ENCODE measurements around the gene PPFIA2.

PPFIA2 gene

DNA sequence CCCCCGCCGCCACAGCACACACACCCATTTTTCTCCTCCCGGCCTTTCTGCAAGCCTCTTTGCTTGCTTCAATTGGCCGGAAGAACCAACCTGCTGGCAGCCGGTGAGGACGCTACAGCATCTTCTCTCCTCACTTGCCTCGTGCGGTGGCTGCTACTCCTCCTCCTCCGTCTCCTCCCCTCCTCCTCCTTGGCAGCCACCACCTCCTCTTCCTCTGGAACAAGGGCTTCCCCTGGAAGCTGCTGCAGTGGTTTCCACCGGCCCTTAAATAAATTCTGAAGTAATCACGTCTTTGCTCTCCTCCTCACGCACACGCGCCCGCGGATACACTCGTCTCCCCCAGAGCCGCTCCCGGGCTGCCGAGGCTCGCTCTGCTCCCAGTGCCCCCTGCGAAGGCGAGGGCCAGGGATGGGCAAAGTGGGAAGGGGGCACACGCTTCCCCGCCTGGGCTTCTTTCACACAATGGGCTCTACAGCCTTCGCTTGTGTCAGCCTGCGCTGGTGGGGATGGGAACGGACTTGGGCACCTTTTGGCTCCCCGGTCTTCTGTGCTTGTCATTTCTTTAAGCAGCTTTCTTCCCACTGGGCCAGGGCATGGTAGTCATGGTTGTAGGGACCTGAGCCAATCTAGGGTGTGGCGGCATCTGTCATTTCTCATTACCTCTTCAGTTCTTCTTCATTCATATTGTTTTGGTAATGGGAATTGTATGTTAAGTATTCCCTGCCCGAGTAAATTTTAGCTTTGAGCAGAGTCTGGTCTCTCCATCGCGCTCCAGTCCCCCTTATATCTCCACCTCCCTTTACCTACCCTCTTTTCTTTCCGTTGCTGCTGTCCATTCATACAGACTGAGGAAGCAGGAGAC lies at the start of gene PPFIA2:
Gene PPFIA2, minus strand, starts transcription at position 161 of the 862 bp plus-strand sequence.
- no peak for DNase-seq (ENCODE audit: low read depth)

DNA sequence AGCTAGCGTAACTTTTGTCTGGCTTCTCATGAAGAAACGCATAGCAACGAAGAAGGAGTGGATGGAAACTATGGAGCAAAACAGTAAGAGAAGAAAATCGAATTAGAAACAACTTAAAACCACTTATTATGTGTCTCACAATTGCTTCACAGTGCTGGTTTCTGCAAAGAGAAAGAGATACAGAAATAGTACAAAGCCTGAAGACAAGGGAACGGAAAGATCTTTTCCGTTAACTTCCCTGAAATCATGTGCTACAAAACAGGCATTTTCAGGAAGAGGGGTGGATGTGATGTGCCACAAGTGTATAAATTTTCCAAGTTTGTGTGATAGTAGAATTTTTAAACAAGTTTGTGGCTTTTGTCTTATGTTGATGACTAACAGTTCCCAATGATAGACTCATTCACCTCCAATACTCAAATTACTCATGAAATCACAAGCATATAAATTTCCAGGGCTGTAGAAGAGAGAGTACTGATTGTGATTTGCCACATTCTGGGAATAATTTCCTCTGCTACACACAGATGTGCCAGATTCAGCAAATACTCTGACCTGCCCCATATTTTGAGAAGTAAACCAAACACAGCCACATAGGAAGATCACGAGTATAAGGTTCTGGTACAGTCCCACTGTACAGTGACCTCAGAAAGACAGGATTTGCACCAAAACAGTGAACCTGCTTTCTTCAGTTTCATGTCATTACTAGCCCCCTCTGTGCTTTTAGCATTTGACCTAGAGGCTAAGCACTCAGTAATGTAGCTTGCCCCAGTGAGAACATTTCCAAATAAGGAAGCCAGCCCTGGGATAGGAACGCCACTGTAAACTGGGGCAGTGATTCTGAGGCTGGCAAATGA lies 41.4 kb upstream of the PPFIA2 start:
- DNase-seq (ENCODE audit: low read depth): no peak

DNA sequence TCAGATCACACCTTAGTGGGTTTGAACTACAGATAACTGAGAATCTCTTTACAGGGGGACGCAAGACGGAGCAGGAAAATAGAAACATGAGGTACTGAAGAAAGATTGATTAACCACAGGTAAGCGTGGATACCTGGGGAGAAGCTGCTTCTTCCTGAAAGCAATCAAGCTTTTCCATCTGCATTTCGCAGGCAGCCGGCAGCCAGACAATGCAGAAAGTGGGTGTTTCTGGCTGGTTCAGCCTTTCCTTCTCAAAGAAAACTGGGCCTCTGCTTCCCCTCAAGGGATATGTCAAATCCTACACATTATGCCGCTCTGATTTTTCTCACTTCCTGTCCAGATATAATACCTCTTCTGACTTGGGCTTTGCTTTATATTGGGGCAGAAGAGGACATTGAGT lies 39.1 kb upstream of the PPFIA2 start:
- no peak for DNase-seq (ENCODE audit: low read depth)

DNA sequence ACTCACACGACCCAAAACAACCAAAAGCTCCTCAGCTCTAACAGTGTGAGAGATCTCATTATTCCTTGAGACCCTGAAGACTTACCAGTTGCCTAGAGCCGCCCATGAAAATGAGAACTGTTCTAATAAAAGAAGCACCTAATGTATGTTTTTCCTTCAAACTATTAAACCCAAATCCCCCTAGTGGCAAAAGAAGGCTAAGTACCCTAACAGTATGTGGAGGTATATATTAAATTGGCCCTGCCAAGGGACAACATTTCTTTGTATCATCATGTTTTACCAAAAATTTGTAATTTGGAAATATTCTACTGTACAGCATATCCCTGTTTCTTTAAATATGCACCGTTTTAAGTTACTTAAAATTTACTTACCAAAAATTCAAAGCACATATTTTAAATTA lies 38.0 kb upstream of the PPFIA2 start:
- no peak for DNase-seq (ENCODE audit: low read depth)

DNA sequence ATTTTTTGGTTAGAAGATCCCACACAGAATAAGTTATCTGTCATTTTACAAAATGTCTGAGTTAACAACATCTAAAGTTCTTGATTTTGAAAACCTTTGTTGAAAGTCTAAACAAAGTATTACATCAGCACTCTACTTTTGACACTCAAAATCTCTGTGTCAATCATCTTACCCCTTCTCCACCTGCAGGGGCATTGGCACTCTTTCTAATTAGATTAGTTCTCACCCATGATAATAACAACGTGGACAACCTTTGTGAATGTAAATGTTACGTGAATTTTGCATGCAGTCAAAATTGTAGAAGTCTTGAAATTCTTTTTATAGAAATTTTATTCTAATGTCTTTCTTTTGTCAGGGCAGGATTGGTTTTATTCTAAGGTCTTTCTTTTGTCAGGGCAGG lies 33.5 kb upstream of the PPFIA2 start:
- DNase-seq (ENCODE audit: low read depth): no peak

DNA sequence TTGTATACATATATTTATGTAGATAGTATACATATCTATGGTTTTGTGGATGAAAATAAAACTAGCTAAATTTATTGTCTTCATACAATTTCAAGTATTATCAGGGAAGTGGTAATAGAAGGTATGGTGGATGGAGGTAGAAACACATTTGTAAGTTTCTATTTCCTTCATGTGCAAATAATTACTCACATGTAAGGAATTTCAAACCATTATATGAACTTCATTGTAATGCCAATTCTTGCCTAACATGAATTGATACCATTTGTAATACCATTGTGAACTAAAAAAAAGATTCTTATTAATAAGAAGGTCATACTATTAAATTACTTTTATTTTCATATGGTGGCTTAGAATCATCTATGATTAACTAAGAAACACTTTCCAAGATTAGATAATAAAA lies 20.1 kb upstream of the PPFIA2 start:
- DNase-seq (ENCODE audit: low read depth): no peak

DNA sequence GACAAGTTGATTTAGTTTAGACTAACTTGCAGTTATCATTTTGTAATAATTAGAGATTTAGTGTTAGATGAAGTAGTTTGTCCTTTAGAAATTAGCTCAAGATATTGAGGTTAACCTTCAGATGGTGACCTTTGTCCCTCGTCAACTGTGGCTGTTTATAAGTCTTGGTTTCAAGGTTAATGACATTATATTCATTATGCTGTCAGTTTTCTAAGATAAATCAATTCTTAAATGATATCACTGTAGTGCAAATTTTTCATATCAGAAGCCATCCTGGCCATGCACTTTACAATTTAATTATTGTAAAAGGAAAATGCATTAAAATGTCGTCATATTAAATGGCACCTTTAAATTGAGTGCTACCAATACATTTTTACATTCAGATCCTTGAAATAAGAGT lies 19.6 kb upstream of the PPFIA2 start:
- DNase-seq (ENCODE audit: low read depth): no peak

DNA sequence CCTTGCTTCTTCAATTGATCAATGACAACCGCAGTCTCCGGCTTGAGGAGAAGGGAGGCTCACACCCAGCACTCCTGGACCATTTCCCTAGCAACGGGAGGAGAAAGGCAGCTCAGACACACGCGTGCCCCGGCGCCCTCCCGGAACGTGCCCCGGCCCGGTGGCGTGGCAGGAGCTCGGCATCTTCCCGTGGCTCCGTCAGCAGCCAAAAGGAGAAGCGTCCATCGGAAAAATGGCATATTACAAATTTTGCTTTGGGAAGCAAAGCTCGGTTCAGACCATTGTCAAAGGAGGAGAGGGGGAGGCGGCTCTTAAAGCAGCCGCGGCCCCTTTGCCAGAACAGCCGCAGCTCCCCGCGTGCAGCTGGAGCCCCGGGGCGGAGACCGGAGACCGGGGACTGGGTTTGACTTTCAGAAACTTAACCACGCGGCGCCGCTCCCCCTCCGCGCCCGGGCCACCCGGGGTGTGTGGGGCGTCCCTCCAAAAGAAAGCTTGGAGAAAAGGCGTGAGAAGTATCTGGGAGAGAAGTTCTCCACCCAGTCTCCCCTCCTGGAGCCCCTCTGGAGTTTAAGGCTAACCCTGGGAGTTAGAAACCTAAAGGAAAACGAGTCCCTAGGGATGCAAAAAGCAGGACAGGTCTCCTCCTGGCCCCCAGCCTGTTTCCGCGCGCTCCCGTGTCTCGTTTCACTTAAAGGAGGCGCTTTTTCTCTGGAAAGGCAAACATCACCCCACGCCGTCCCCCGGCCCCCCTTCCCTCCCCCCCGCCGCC lies 545 bp downstream of the PPFIA2 start:
- no peak for DNase-seq (ENCODE audit: low read depth)

DNA sequence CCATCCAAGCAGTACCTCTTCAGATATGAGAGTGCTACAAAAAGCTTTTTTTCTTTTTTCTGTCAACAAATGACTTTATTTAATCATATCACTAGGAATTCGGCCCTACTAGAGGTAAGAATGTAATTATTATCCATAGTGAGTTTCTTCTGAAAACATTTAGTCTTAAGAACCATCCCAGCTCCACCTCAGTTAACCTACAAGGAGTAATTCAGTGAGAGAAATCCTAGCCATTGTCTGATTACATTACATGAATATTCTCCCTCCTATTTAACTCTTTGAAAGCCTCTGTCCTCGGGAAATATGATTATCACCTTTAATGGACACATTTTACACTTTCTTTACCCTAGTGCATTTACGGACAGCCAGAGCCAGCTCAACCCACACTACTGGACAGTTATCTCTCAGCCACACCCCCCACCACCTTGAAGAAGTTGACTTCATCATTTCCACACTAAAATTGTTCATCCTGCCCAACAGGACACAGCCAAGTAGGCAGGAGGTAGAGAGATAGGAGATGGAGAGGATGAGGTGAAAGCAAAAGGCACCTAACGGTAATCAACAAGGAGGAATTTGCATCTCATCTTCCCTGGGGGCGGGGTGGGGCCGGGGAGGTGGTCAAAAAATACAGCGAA lies 1.3 kb downstream of the PPFIA2 start:
- no peak for DNase-seq (ENCODE audit: low read depth)

DNA sequence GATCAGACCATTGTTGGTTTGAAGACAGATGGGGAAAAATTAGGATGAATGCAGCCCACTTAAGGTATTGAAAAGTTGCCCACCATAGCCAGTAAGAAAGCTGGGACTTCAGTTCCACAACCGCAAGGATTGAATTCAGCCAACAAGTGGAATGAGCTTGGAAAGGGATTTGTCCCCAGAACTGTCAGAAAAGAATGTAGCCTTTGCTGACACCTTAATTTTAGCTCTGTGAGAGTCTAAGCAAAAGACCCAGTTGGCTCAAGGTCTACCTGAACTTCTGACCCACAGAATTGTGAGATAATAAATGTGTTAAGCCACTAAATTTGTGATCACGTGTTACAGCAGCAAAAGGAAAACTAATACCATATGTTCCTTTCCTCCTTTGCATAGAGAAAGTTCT lies 29.4 kb downstream of the PPFIA2 start:
- no peak for DNase-seq (ENCODE audit: low read depth)

DNA sequence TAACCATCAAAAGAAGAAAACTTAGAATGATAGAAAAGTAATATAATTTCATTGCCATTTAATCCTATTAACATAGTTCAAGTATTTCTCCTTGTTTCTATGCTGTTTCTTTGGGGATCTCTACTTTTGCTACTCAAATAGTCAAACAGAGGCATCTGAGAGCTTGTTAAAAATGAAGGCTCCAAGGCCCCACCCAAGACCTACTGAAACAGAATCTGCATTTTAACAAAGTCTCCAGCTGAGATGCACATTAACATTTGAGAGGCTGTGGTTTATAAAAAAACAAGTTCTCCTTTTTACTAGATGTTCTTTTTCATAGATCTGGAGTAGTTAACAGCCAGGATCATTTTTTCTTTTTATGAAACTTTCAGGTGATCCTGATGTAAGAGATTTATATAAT lies 31.8 kb downstream of the PPFIA2 start:
- no peak for DNase-seq (ENCODE audit: low read depth)

DNA sequence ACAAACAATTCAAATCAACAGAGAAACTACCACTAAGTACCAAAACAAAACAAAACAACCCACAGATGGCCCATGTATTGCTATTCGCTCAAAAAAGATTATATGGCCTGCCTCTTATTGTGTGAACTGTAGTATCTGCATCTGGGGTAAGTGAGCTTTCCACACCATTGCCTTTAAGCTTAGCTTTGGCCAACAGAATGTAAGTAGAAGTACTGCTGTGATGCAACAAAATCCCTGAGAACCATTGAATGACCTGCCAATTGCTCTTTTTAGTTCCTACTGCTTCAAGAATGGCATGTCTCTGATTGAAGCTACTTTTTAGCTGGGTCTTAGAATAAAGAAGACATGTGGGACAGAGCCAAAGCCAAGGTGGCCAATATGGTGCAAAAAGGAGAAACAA lies 32.5 kb downstream of the PPFIA2 start:
- DNase-seq (ENCODE audit: low read depth): no peak

DNA sequence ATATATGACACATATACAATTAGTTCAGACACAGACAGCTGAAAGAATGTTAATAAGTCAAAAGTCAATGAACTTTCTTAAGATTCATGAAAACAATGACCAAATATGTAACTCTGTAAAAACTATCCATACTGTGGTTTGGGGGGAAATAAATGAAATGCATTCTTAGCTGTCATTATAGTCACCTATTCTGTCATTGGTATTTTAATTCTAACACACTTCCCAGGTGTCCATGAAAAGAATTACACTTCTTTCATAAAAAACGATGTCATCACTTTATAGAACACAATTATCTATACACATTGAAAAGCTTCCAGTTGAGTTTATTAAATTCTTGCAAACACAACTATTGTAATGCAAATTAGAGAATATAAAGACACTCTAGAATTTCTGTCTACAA lies 35.8 kb downstream of the PPFIA2 start:
- DNase-seq (ENCODE audit: low read depth): no peak

DNA sequence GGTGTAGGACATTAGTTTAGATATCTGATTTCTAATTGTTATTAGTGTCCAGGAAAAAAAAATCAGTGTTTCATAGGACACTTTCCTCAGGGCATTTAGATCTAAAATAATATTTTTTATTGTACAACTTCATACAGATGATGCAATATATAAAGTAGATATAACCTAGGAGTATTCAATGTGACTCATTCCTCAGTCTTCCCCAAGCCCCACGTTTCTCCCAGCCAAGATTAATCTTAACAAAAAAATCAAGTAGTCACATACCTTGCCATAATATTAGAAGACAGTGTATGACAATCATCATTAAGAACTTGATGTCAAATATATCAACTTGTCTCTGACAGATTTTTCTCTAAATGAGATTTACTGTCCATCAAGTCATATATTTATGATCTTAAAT lies 37.1 kb downstream of the PPFIA2 start:
- no peak for DNase-seq (ENCODE audit: low read depth)

DNA sequence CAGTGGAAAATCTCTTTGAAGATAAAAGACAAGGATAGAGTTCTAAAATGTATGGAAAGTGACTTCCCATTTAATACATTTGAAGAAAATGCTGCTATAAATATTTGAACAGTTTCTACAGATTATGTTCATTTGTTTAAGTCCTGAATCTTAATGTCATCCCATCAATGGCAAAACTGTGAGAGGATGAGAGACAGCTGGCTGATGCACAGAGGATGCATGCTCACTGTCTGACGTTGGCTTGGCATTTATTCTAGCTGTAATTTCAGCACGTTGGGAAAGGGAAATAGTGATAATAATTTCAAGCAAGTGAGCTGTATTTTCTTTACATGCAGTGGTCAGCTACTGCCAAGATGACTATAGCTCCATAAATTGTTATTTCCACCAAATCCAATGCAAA lies 40.5 kb downstream of the PPFIA2 start:
- DNase-seq (ENCODE audit: low read depth): no peak

DNA sequence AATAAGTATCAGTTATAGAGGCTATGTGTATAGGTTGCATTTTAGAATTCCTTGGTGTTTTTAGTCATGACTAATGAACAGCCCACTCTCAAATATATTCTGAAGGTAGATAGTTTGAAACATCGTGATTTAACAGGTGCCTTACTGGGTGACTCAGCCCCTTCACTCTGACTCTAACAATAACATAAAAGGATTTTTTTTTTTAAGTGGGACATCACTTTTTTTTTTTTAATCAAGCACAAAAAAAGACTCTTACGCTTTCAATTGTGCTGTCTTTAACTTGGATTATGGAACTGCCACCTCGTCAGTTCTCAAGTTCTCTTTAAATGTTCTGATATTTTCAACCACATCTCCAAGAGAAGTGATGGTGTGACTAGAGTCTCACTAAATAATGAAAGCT lies 46.6 kb downstream of the PPFIA2 start:
- no peak for DNase-seq (ENCODE audit: low read depth)

DNA sequence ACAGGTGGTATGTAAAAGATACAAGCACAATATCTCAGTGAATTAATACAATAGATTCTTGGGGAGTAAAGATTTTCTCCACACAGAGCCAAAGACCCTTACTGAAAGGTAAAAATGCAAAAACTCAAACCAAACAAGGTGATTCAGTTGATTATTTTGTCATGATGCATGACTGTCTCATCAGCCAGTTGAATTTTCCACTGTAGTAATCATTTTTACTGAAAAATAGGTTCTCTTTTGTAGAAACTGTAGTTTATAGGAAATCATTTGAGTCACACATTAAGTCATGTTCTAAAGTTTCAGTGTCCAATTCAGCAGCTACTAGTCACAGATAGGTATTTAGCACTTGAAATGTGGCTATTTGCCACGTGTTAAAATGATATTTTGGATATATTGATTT lies 53.6 kb downstream of the PPFIA2 start:
- DNase-seq (ENCODE audit: low read depth): no peak

DNA sequence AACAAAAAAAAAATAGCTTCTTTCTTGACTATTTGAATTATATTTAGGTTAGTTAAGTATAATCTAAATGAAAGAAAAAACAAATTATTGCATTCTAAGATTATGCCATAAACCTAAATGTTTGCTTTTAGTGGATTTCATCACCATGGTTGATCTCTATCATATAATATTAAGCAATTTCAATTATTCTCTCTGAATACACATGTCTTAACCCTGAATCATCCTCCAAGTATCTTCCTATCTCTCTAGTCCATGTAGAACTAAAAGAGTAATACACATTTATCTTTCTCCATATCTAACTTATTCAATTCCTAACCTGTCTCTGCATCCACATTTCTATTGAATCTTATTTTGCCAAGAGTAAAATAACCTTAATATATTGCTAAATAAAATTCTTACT lies 59.6 kb downstream of the PPFIA2 start:
- no peak for DNase-seq (ENCODE audit: low read depth)

DNA sequence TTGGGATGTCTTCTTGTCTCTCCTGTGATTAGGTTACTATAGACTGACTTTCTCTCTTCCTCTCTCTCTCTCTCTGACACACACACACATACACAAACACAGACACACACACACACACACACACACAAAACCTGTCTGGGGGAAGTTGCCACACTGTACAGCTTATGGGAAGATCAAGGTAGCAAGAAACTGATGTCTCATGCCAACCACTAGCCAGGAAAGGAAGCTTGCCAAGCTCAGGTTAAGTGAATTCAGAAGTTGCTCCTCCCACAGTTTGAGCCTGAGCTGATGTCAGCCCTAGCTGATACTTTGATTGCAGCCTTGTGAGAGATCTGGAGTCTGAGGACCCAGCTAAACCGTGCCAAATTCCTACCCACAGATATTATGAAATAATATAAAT lies 67.1 kb downstream of the PPFIA2 start:
- DNase-seq (ENCODE audit: low read depth): no peak

DNA sequence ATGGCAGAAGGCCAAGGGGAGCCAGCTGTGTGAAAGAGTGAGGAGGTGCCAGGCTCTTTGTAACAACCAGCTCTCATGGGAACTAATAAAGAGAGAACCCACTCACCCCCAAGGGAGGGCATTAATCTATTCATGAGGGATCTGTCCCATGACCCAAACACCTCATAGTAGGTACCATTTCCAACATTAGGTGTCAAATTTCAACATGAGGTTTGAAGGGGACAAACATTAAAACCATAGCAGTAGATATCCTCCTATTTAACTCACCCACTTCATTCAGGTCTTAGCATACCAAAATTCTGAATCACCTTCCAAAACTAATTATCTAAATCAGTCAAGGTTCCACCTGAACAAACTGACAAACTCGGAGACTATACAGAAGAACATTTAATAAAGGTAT lies 75.3 kb downstream of the PPFIA2 start:
- no peak for DNase-seq (ENCODE audit: low read depth)

DNA sequence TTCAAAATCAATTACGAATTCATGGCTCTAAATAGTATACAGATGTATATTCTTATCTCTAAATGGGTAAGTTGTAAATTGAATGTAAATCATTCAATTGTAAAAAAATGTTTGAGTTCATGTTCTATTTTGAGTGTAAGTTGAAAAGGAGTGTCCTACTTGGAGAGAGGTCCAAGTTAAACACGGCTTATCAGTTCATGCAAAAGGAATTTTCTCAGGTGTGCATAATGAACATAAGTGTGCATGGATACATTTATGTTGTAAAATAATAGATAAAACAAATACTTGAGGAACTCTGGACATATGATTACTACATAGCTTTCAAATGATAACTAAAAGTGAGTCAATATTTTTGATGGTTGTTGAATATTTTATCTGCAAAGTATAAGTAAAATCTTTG lies 79.5 kb downstream of the PPFIA2 start:
- DNase-seq (ENCODE audit: low read depth): no peak

DNA sequence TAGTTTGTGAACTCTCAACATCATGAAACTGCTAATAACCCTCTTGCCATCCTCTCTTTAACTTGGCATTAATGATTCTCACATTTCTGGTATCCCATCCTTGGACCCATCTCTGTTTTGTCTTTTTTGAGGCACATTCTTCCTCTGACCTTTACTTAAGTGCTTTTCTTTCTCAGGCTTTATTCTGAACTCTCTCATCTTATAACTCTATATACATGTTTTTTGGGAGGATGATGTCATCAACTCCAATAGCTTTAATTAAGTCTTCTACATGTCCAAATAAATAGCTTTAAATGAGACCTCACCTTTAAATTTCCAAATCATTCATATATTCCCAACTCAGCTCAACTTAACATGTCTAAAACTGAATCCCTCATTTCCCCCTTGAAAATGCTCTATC lies 88.4 kb downstream of the PPFIA2 start:
- DNase-seq (ENCODE audit: low read depth): no peak
